CD4-positive, alpha-beta memory T cell (primary cell): ENCODE measurements around the gene DUSP18. TPM values are rescaled to one million over a fixed set of nuclear protein-coding genes. Genes with fewer than 3 reads are reported as not detected.
A peak's percentile ranks its signal among the peaks of the same experiment; 100 is the strongest.
"Not testable (repeated sequence)": the region's sequence is repeated elsewhere in the genome, so short reads cannot be mapped to it uniquely, and the experiment has no call there.

ENCODE experiments used
- CTCF ChIA-PET: fragments of 350-600 bp; sonication (Branson Sonifier 250); formaldehyde crosslinking; loops from one replicate; lab custom pipeline; 2021; ENCODE audit warnings: inconsistent platforms; ENCODE audit not compliant: partially characterized antibody; lab: Charles Lee
- POLR2A ChIA-PET: fragments of 350-600 bp; sonication (Branson Sonifier 250); formaldehyde crosslinking; loops from one replicate; lab custom pipeline; 2021; ENCODE audit not compliant: partially characterized antibody; lab: Charles Lee
- DNase-seq, 5 donors: peaks; one replicate each; pipeline versions ENCODE4 v3.0.0 to v3.0.0-alpha.2; 2020 to 2022; ENCODE audit warnings: mixed read lengths in 1 of 5
- H3K27ac ChIP-seq: one replicate; pipeline ENCODE4 v1.7.0; 2013; ENCODE audit warnings: low read depth, low read length
- H3K27me3 ChIP-seq: 2 replicates; pipeline ENCODE4 v1.7.0; 2013; ENCODE audit warnings: mild to moderate bottlenecking, low read length, moderate library complexity; ENCODE audit not compliant: insufficient read depth
- H3K36me3 ChIP-seq: 2 replicates; pipeline ENCODE4 v1.7.0; 2013; ENCODE audit warnings: mild to moderate bottlenecking, low read length, moderate library complexity; ENCODE audit not compliant: insufficient read depth
- H3K4me1 ChIP-seq: 2 replicates; pipeline ENCODE4 v1.7.0; 2013; ENCODE audit warnings: mild to moderate bottlenecking, low read length, moderate library complexity; ENCODE audit not compliant: insufficient read depth
- H3K4me3 ChIP-seq, 2 donors: one replicate each; pipeline ENCODE4 v1.7.0; 2013; ENCODE audit warnings: low read length in 2 of 2, mild to moderate bottlenecking in 1 of 2
- H3K9me3 ChIP-seq, 2 donors: one replicate each; pipeline ENCODE4 v1.7.0; 2013; ENCODE audit warnings: low read length in 2 of 2, control low read depth in 1 of 2; ENCODE audit not compliant: control insufficient read depth in 1 of 2
- H3K27ac Mint-ChIP-seq, 7 donors: one replicate each; pipeline ENCODE4 v1.8.0; 2020 to 2021; ENCODE audit warnings: mixed read lengths in 7 of 7, mild to moderate bottlenecking in 6 of 7, inconsistent platforms in 3 of 7, moderate library complexity in 3 of 7
- H3K27me3 Mint-ChIP-seq, 2 donors: one replicate each; pipeline ENCODE4 v1.8.0; 2020 to 2021; ENCODE audit warnings: mixed read lengths in 2 of 2
- H3K36me3 Mint-ChIP-seq, 2 donors: one replicate each; pipeline ENCODE4 v1.8.0; 2020 to 2021; ENCODE audit warnings: mixed read lengths in 2 of 2, inconsistent platforms in 1 of 2, mild to moderate bottlenecking in 1 of 2
- H3K4me1 Mint-ChIP-seq, 4 donors: one replicate each; pipeline ENCODE4 v1.8.0; 2020 to 2021; ENCODE audit warnings: mixed read lengths in 4 of 4, mild to moderate bottlenecking in 1 of 4
- H3K4me3 Mint-ChIP-seq, 8 donors: one replicate each; pipeline ENCODE4 v1.8.0; 2020 to 2021; ENCODE audit warnings: mixed read lengths in 8 of 8, mild to moderate bottlenecking in 7 of 8, moderate library complexity in 6 of 8, inconsistent platforms in 3 of 8
- H3K9me3 Mint-ChIP-seq, 8 donors: one replicate each; pipeline ENCODE4 v1.8.0; 2020 to 2021; ENCODE audit warnings: mixed read lengths in 8 of 8, mild to moderate bottlenecking in 5 of 8, inconsistent platforms in 3 of 8, moderate library complexity in 1 of 8
- intact Hi-C: fragments of 100-400 bp; cut with micrococcal nuclease; formaldehyde crosslinking; loops from one replicate; pipeline ENCODE4 v1.15.1; 2023
- polyA plus RNA-seq, 2 donors: library from polyadenylated mRNA; unstranded; fragments of 300-500 nt; fragmentation: Illumina TruSeq; gene quantifications; one replicate each; pipeline ENCODE4 v1.2.3, GENCODE V29; 2021
- total RNA-seq, 2 experiments: library from RNA; stranded (reverse); gene quantifications; one replicate each; pipeline ENCODE4 v1.2.3, GENCODE V29; 2021

The DUSP18 gene
- total RNA-seq (10 to 100 TPM; 16.8 to 16.9 TPM), polyA plus RNA-seq (10 to 100 TPM; 12.4 to 14.4 TPM)

- DNase-seq, result peak; percentile 89 to 95 (median 92)
- peak within 1 kb of the TSS; percentile 90 to 99 (median 96) for H3K4me3 Mint-ChIP-seq
- Histone ChIP-seq H3K9me3 (no peaks in the 10 kb centered on the region), H3K4me1 (peaks cover 13% of the 10 kb centered on the region), H3K27ac (peak within 1 kb of the TSS; percentile 61), H3K27me3 (no peaks in the 10 kb centered on the region), H3K36me3 (peaks cover 8% of the 10 kb centered on the region), H3K4me3 (peak within 1 kb of the TSS; percentile 79 to 84)
- H3K27me3 Mint-ChIP-seq, result no peaks in the 10 kb centered on the region
- peak within 1 kb of the TSS; percentile 80 to 99 (median 94) for H3K27ac Mint-ChIP-seq
- ChIA-PET CTCF (interaction anchor here (3.4 kb wide), 1 partner anchor 33 kb away, joined by 19 read pairs; the partner anchor contains the start of gene SLC35E4), POLR2A (interaction anchor here (0.6 to 3.2 kb wide), 9 partner anchors 14 to 623 kb away, joined by 3 to 24 read pairs (median 3); partner anchors contain the start of genes OSBP2, PES1 and SLC35E4)
- H3K4me1 Mint-ChIP-seq, result peaks cover 16 to 28% (median 21%) of the 10 kb centered on the region in 4 donors
- intact Hi-C loops, result loop anchor here (1.0 kb wide), 4 partner anchors 18 to 88 kb away; partner anchors contain the start of genes PES1 and SLC35E4
- peaks cover 18 to 22% of the 10 kb centered on the region in 2 donors for H3K36me3 Mint-ChIP-seq
- H3K9me3 Mint-ChIP-seq, result peaks cover 0 to 3% (median 0%) of the 10 kb centered on the region in 8 donors
Measured at GRCh38 chr22:30667494-30668385, at the start of gene DUSP18. Gene DUSP18, minus strand, starts transcription at chr22:30667875. Its CDS starts 3,872 bp downstream, at chr22:30664003.

- DNase-seq, result no peak
- no peak overlapping the region for H3K27ac ChIP-seq
- H3K27me3 Mint-ChIP-seq, result no peaks in the 10 kb centered on the region
- H3K9me3 Mint-ChIP-seq, result no peaks in the 10 kb centered on the region
- no peaks in the 10 kb centered on the region for H3K36me3 ChIP-seq
- H3K27ac Mint-ChIP-seq, result no peak overlapping the region
- H3K36me3 Mint-ChIP-seq, result no peaks in the 10 kb centered on the region
- no peaks in the 10 kb centered on the region for H3K9me3 ChIP-seq
- H3K27me3 ChIP-seq, result no peaks in the 10 kb centered on the region
- H3K4me1 Mint-ChIP-seq, result peaks cover 3 to 7% (median 5%) of the 10 kb centered on the region in 4 donors
- H3K4me1 ChIP-seq, result no peaks in the 10 kb centered on the region
- POLR2A ChIA-PET, result no interaction called here
- intact Hi-C loops, result no loop called here
- no peak overlapping the region for H3K4me3 Mint-ChIP-seq
- CTCF ChIA-PET, result no interaction called here
- H3K4me3 ChIP-seq, result no peak overlapping the region
Measured at GRCh38 chr22:30714062-30714461, 46.4 kb upstream of the DUSP18 start.

GRCh38 chr22:30712094-30712493 lies 44.4 kb upstream of the DUSP18 start:
- no peaks in the 10 kb centered on the region for H3K27me3 ChIP-seq
- intact Hi-C loops, result no loop called here
- H3K4me1 ChIP-seq, result no peaks in the 10 kb centered on the region
- H3K9me3 Mint-ChIP-seq, result no peaks in the 10 kb centered on the region
- H3K36me3 ChIP-seq, result no peaks in the 10 kb centered on the region
- H3K27ac ChIP-seq, result no peak overlapping the region
- CTCF ChIA-PET, result no interaction called here
- POLR2A ChIA-PET, result no interaction called here
- H3K4me1 Mint-ChIP-seq, result peaks cover 3 to 7% (median 5%) of the 10 kb centered on the region in 4 donors
- H3K9me3 ChIP-seq, result no peaks in the 10 kb centered on the region
- H3K36me3 Mint-ChIP-seq, result no peaks in the 10 kb centered on the region
- H3K4me3 ChIP-seq, result no peak overlapping the region
- H3K27ac Mint-ChIP-seq, result no peak overlapping the region
- no peak overlapping the region for H3K4me3 Mint-ChIP-seq
- no peak for DNase-seq
- no peaks in the 10 kb centered on the region for H3K27me3 Mint-ChIP-seq

- intact Hi-C loops, H3K27me3 ChIP-seq, POLR2A ChIA-PET, H3K36me3 ChIP-seq, H3K4me3 ChIP-seq, CTCF ChIA-PET, H3K4me3 Mint-ChIP-seq, H3K9me3 Mint-ChIP-seq, H3K36me3 Mint-ChIP-seq, H3K27me3 Mint-ChIP-seq, H3K9me3 ChIP-seq, H3K4me1 ChIP-seq, H3K27ac ChIP-seq: not testable (repeated sequence)
- peak in 1 of 5 donors; percentile 25 for DNase-seq
- H3K27ac Mint-ChIP-seq, result peak overlapping the region in 4 of 7 donors; percentile 4 to 78 (median 57)
- H3K4me1 Mint-ChIP-seq, result peaks cover 7 to 13% (median 11%) of the 10 kb centered on the region in 4 donors
Measured at GRCh38 chr22:30709980-30710379, 42.3 kb upstream of the DUSP18 start.

- Mint-ChIP-seq H3K9me3 (no peaks in the 10 kb centered on the region), H3K27me3 (peaks cover 0 to 2% of the 10 kb centered on the region in 2 donors), H3K27ac (peak overlapping the region in 1 of 7 donors; percentile 28), H3K4me1 (peaks cover 7 to 13% (median 11%) of the 10 kb centered on the region in 4 donors), H3K4me3 (no peak overlapping the region), H3K36me3 (no peaks in the 10 kb centered on the region)
- no peaks in the 10 kb centered on the region for H3K4me1 ChIP-seq
- H3K4me3 ChIP-seq, result no peak overlapping the region
- no peak overlapping the region for H3K27ac ChIP-seq
- H3K27me3 ChIP-seq, result no peaks in the 10 kb centered on the region
- intact Hi-C loops, result no loop called here
- ChIA-PET POLR2A (no interaction called here), CTCF (interaction anchor here (0.7 kb wide), 1 partner anchor 234 kb away, joined by 4 read pairs; no protein-coding TSS in a partner anchor)
- H3K9me3 ChIP-seq, result no peaks in the 10 kb centered on the region
- no peaks in the 10 kb centered on the region for H3K36me3 ChIP-seq
- DNase-seq, result no peak
Measured at GRCh38 chr22:30705710-30706651, 38.3 kb upstream of the DUSP18 start.

- intact Hi-C loops, result no loop called here
- H3K9me3 Mint-ChIP-seq, result no peaks in the 10 kb centered on the region
- DNase-seq, result no peak
- CTCF ChIA-PET, result no interaction called here
- H3K27ac Mint-ChIP-seq, result no peak overlapping the region
- H3K4me3 Mint-ChIP-seq, result no peak overlapping the region
- Histone ChIP-seq H3K9me3 (no peaks in the 10 kb centered on the region), H3K36me3 (no peaks in the 10 kb centered on the region), H3K4me3 (no peak overlapping the region), H3K27me3 (no peaks in the 10 kb centered on the region), H3K27ac (no peak overlapping the region), H3K4me1 (no peaks in the 10 kb centered on the region)
- H3K36me3 Mint-ChIP-seq, result no peaks in the 10 kb centered on the region
- POLR2A ChIA-PET, result no interaction called here
- H3K4me1 Mint-ChIP-seq, result peaks cover 2 to 9% (median 8%) of the 10 kb centered on the region in 4 donors
- peaks cover 0 to 2% of the 10 kb centered on the region in 2 donors for H3K27me3 Mint-ChIP-seq
Measured at GRCh38 chr22:30704978-30705377, 37.3 kb upstream of the DUSP18 start.
